Measurements from ENCODE around the gene CAPG. TPM values are rescaled to one million over a fixed set of nuclear protein-coding genes. Genes with fewer than 3 reads are reported as not detected.
A peak's percentile ranks its signal among the peaks of the same experiment; 100 is the strongest.

The CAPG gene
- total and polyA plus RNA-seq, 2 of the 4 experiments (the other 2 are of a cell fraction) = 79.9 to 98.3 TPM

GRCh38 chr2:85434696-85435095 lies 24.5 kb upstream of the CAPG start:
- no peak overlapping the region for H3K23ac ChIP-seq (ENCODE audit: low read depth, low read length)
- TF ChIP-seq BHLHE40 (IDR thresholded peaks at IDR 0.05; ENCODE audit: low read depth, low read length) (no peak), RAD21 (IDR thresholded peaks at IDR 0.05; ENCODE audit: low read length) (no peak), ELK1 (IDR thresholded peaks at IDR 0.05; ENCODE audit: borderline replicate concordance, low read depth, low read length) (no peak), NFE2L2 (IDR thresholded peaks at IDR 0.05; ENCODE audit: low read depth, low read length) (no peak), CEBPB (IDR thresholded peaks at IDR 0.05; ENCODE audit: low read depth, low read length) (no peak), MXI1 (IDR thresholded peaks at IDR 0.05; ENCODE audit: borderline replicate concordance, low read depth, low read length) (no peak), USF2 (IDR thresholded peaks at IDR 0.05; ENCODE audit: low read depth, low read length) (no peak), FOS (IDR thresholded peaks at IDR 0.05; ENCODE audit: low read depth, low read length) (no peak)
- H3K4me2 ChIP-seq (ENCODE audit: low read depth, low read length) = no peak overlapping the region
- no peak overlapping the region; the same call in none of the 2 replicates for H2AK5ac ChIP-seq (ENCODE audit: low read depth, low read length)
- peaks cover 19% of the 10 kb centered on the region; the same call in 1 of the 2 replicates for H3K9me1 ChIP-seq (ENCODE audit: insufficient read depth, low read length)
- no peak overlapping the region for H3K4me3 ChIP-seq (ENCODE audit: insufficient read depth, low read depth, low read length)
- no peaks in the 10 kb centered on the region for H3K9me3 ChIP-seq (ENCODE audit: control insufficient read depth, insufficient read depth, low read length)
- no peaks in the 10 kb centered on the region for H3K36me3 ChIP-seq (ENCODE audit: control insufficient read depth, insufficient read depth, low read length)
- H3K27me3 ChIP-seq (ENCODE audit: control insufficient read depth, insufficient read depth, low read length) = no peaks in the 10 kb centered on the region
- no peak overlapping the region for H4K5ac ChIP-seq (ENCODE audit: low read depth, low read length)
- ChIA-PET CTCF (no interaction called here), POLR2A (ENCODE audit: unreplicated experiment) (interaction anchor here (1.1 kb wide), 1 partner anchor 105 kb away, joined by 6 read pairs; no protein-coding TSS in a partner anchor)
- H3K14ac ChIP-seq (replicated peaks; ENCODE audit: low read depth, low read length) = no peak overlapping the region
- WGBS, 2 experiments (ENCODE audit: extremely low coverage in 2 of 2, insufficient read length in 1 of 2) = no CpG with 5 or more reads among the region's 8 CpGs
- peak overlapping the region; percentile 57 for H2BK120ac ChIP-seq (ENCODE audit: low read depth, low read length)
- H3K4me1 ChIP-seq (ENCODE audit: control insufficient read depth, insufficient read depth, low read length) = peaks cover 33% of the 10 kb centered on the region
- H4K20me1 ChIP-seq (ENCODE audit: insufficient read depth, low read length) = no peaks in the 10 kb centered on the region
- H3K79me1 ChIP-seq (ENCODE audit: low read depth in 1 of 2, low read length in 2 of 2) = peaks cover 0 to 10% of the 10 kb centered on the region in 2 experiments; a peak in 1 of 4 replicates
- H4K8ac ChIP-seq (ENCODE audit: low read depth in 2 of 2, low read length in 2 of 2) = no peak overlapping the region
- dilution Hi-C loops (cut with HindIII; ENCODE audit: low sequenced_read_pairs, unreplicated experiment) (no loop called here), intact Hi-C loops (cut with micrococcal nuclease) (no loop called here), in situ Hi-C loops (cut with MboI; ENCODE audit: low sequenced_read_pairs) (no loop called here)
- H4K91ac ChIP-seq (ENCODE audit: insufficient read depth, low read depth, low read length) = peak overlapping the region; percentile 33; the same call in 1 of the 2 replicates
- no TSS peak for BruUV-seq (replicated peaks)
- H3K9ac ChIP-seq (ENCODE audit: low read depth, low read length) = no peak overlapping the region
- no peak for DNase-seq
- no peak overlapping the region for H2AK9ac ChIP-seq (replicated peaks; ENCODE audit: low read depth, low read length, poor library complexity)
- peak overlapping the region; percentile 27; the same call in 1 of the 2 replicates for H2BK20ac ChIP-seq (ENCODE audit: low read depth, low read length)
- no peak overlapping the region for H3K18ac ChIP-seq (ENCODE audit: low read depth, low read length)
- ATAC-seq (ENCODE audit: low read depth) = no peak
- H2BK15ac ChIP-seq (ENCODE audit: low read depth, low read length) = no peak overlapping the region
- H3K4ac ChIP-seq (ENCODE audit: low read depth, low read length) = 0 out of 2 replicates have a peak overlapping the region, but pooled peaks have one; percentile 32
- no peak overlapping the region for H2BK5ac ChIP-seq (ENCODE audit: low read depth, low read length, poor library complexity, severe bottlenecking)
- no peak overlapping the region for H3K56ac ChIP-seq (ENCODE audit: extremely low read depth, insufficient read depth, low read length)
- H3K27ac ChIP-seq (ENCODE audit: insufficient read depth, low read length) = no peak overlapping the region
- no peak overlapping the region for H2AFZ ChIP-seq (replicated peaks; ENCODE audit: low read length, poor library complexity)

Measured in IMR-90 (cell line).